OCI-LY7 (cell line): ENCODE data around the gene IQCB1.

Source experiments
- CTCF ChIP-seq: fragments of 200-600 bp; sonication (generic); conservative IDR thresholded peaks from 2 replicates; pipeline ENCODE4 v1.5.1; 2014; ENCODE audit warnings: mild to moderate bottlenecking, antibody characterized with exemption, low read length, moderate library complexity, mixed read lengths
- EZH2phosphoT487 ChIP-seq: fragments of 200-600 bp; sonication (generic); IDR thresholded peaks from 2 replicates; pipeline ENCODE4 v1.6.1; 2018; ENCODE audit warnings: low read depth, borderline replicate concordance, mild to moderate bottlenecking, mixed run types, antibody characterized with exemption, low read length, moderate library complexity, mixed read lengths

GRCh38 chr3:121869736-121870135, 34.9 kb upstream of the IQCB1 start:
- TF ChIP-seq CTCF (no peak), EZH2phosphoT487 (no peak)
